ENCODE measurements around the gene KCTD8. TPM values are rescaled to one million over a fixed set of nuclear protein-coding genes. Genes with fewer than 3 reads are reported as not detected.

Gene KCTD8
- polyA plus RNA-seq, 3 donors: not detected

DNA sequence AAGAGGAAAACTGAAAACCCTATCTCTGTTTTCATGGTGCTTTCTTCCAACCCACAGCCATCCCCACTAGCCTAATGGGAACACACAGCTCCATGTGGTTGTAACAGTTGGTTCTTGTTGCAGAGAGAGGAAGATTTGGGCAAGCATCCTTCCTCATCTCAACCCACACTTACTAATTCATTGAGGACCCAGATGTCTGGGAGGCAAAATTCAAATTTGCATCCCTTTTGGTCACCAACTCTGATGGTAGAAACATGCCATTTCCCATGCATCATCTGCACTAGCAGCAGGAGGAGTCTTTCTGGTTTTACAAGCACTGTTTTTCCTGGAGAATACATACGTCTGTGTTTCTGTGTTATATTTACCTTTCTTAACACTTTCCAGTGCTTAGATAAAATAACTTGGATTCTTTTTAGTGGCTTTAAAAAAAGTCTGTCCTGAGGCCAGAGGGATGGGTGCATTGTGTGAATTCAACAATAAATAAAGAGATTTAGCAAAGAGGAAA lies 301.0 kb downstream of the KCTD8 start:
- WGBS (ENCODE audit: insufficient coverage): no CpG with 5 or more reads among the region's 1 CpG
- no peak for DNase-seq
- intact Hi-C loops (cut with micrococcal nuclease): no loop called here
- Histone ChIP-seq H3K27me3 (ENCODE audit: control insufficient read depth in 2 of 2, insufficient read depth in 2 of 2, low read length in 2 of 2) (no peaks in the 10 kb centered on the region), H2AFZ (ENCODE audit: insufficient read depth, low read depth, low read length, poor library complexity, severe bottlenecking) (no peak overlapping the region), H3K4me3 (replicated peaks in 1 of 3; ENCODE audit: low read depth in 2 of 3, low read length in 3 of 3) (no peak overlapping the region), H4K20me1 (ENCODE audit: insufficient read depth, low read length) (no peaks in the 10 kb centered on the region), H3K9me3 (replicated peaks in 1 of 2; ENCODE audit: control insufficient read depth in 1 of 2, insufficient read depth in 1 of 2, low read length in 2 of 2) (peaks cover 0 to 9% of the 10 kb centered on the region in 2 donors), H3K4me1 (ENCODE audit: control insufficient read depth in 1 of 2, insufficient read depth in 2 of 2, low read length in 2 of 2) (no peaks in the 10 kb centered on the region), H3K36me3 (replicated peaks in 1 of 2; ENCODE audit: control insufficient read depth in 1 of 2, insufficient read depth in 2 of 2, low read length in 2 of 2) (no peaks in the 10 kb centered on the region), H3K79me2 (ENCODE audit: insufficient read depth, low read length) (no peaks in the 10 kb centered on the region), H3K9ac (ENCODE audit: insufficient read depth, low read length, poor library complexity, severe bottlenecking) (no peak overlapping the region), H3K27ac (ENCODE audit: low read depth in 1 of 2, low read length in 2 of 2) (no peak overlapping the region), H3K4me2 (replicated peaks; ENCODE audit: extremely low read depth, low read length, poor library complexity, severe bottlenecking) (no peak overlapping the region)
- Mint-ChIP-seq H3K4me3 (no peak overlapping the region), H3K36me3 (no peaks in the 10 kb centered on the region), H3K9me3 (peaks cover 0 to 7% (median 2%) of the 10 kb centered on the region in 7 donors), H3K4me1 (no peaks in the 10 kb centered on the region), H3K27ac (no peak overlapping the region), H3K27me3 (ENCODE audit: low read depth in 3 of 3) (no peaks in the 10 kb centered on the region)
- TF ChIP-seq, protein P1, sequence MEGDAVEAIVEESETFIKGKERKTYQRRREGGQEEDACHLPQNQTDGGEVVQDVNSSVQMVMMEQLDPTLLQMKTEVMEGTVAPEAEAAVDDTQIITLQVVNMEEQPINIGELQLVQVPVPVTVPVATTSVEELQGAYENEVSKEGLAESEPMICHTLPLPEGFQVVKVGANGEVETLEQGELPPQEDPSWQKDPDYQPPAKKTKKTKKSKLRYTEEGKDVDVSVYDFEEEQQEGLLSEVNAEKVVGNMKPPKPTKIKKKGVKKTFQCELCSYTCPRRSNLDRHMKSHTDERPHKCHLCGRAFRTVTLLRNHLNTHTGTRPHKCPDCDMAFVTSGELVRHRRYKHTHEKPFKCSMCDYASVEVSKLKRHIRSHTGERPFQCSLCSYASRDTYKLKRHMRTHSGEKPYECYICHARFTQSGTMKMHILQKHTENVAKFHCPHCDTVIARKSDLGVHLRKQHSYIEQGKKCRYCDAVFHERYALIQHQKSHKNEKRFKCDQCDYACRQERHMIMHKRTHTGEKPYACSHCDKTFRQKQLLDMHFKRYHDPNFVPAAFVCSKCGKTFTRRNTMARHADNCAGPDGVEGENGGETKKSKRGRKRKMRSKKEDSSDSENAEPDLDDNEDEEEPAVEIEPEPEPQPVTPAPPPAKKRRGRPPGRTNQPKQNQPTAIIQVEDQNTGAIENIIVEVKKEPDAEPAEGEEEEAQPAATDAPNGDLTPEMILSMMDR (IDR thresholded peaks at IDR 0.05): no peak

DNA sequence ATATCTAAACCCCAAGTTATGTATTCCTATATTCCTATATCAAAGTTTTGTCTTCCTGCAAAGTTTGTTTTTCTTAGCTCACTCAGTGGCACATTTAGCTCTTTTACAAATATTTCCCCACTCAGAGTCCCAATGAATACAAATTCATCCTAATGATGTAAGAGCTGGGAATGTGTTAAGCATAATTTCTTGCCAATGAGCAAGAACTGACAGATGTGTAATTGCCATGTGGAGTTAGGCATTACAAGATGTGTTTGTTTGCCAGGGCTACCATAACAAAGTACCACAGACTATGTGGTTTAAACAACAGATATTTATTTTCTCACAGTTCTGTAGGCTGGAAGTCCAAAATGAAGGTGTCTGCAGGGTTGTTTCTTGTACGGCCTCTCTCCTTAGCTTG lies 302.1 kb downstream of the KCTD8 start:
- H3K4me3 Mint-ChIP-seq: no peak overlapping the region
- H3K9ac ChIP-seq (ENCODE audit: insufficient read depth, low read length, poor library complexity, severe bottlenecking): no peak overlapping the region
- H3K4me1 Mint-ChIP-seq: no peaks in the 10 kb centered on the region

More for the DNA sequence above, 302.1 kb downstream of the KCTD8 start:
- peaks cover 0 to 8% (median 2%) of the 10 kb centered on the region in 7 donors for H3K9me3 Mint-ChIP-seq
- Histone ChIP-seq H3K27me3 (ENCODE audit: control insufficient read depth in 2 of 2, insufficient read depth in 2 of 2, low read length in 2 of 2) (no peaks in the 10 kb centered on the region), H3K4me1 (ENCODE audit: control insufficient read depth in 1 of 2, insufficient read depth in 2 of 2, low read length in 2 of 2) (no peaks in the 10 kb centered on the region), H3K4me2 (replicated peaks; ENCODE audit: extremely low read depth, low read length, poor library complexity, severe bottlenecking) (no peak overlapping the region), H3K79me2 (ENCODE audit: insufficient read depth, low read length) (no peaks in the 10 kb centered on the region), H3K36me3 (replicated peaks in 1 of 2; ENCODE audit: control insufficient read depth in 1 of 2, insufficient read depth in 2 of 2, low read length in 2 of 2) (no peaks in the 10 kb centered on the region), H3K9me3 (replicated peaks in 1 of 2; ENCODE audit: control insufficient read depth in 1 of 2, insufficient read depth in 1 of 2, low read length in 2 of 2) (peaks cover 0 to 9% of the 10 kb centered on the region in 2 donors), H3K4me3 (replicated peaks in 1 of 3; ENCODE audit: low read depth in 2 of 3, low read length in 3 of 3) (no peak overlapping the region), H3K27ac (ENCODE audit: low read depth in 1 of 2, low read length in 2 of 2) (no peak overlapping the region), H2AFZ (ENCODE audit: insufficient read depth, low read depth, low read length, poor library complexity, severe bottlenecking) (no peak overlapping the region), H4K20me1 (ENCODE audit: insufficient read depth, low read length) (no peaks in the 10 kb centered on the region)
- intact Hi-C loops (cut with micrococcal nuclease): no loop called here
- TF ChIP-seq, protein P1 (IDR thresholded peaks at IDR 0.05): no peak
- 100% methylated on average over 1 of the region's 1 CpG for WGBS (ENCODE audit: insufficient coverage)
- H3K27ac Mint-ChIP-seq: no peak overlapping the region
- no peaks in the 10 kb centered on the region for H3K27me3 Mint-ChIP-seq (ENCODE audit: low read depth in 3 of 3)
- no peak for DNase-seq
- H3K36me3 Mint-ChIP-seq: no peaks in the 10 kb centered on the region

All from CD14-positive monocyte (primary cell).